SKM-1 treated with dmso at 0.1 percent for 144 hours (cell line): ENCODE data around the gene RSPO3.

ENCODE experiments used
- DNase-seq: peaks from one replicate; lab custom pipeline; 2025; ENCODE audit not compliant: unreplicated experiment; lab: John Stamatoyannopoulos, UW

Gene RSPO3

GRCh38 chr6:127154509-127154908 is 36.0 kb downstream of the RSPO3 start:
- no peak for DNase-seq

- no peak for DNase-seq
Measured at GRCh38 chr6:127160484-127160883, 42.0 kb downstream of the RSPO3 start.

- DNase-seq = no peak
Measured at GRCh38 chr6:127162836-127163235, 44.4 kb downstream of the RSPO3 start.

GRCh38 chr6:127164036-127164435 is 45.6 kb downstream of the RSPO3 start:
- DNase-seq = no peak

- DNase-seq = no peak
Measured at GRCh38 chr6:127164565-127164964, 46.1 kb downstream of the RSPO3 start.

GRCh38 chr6:127173156-127173940 is 54.9 kb downstream of the RSPO3 start:
- DNase-seq = no peak

- DNase-seq = no peak
Measured at GRCh38 chr6:127176146-127176545, 57.7 kb downstream of the RSPO3 start.

GRCh38 chr6:127177030-127177922 is 58.8 kb downstream of the RSPO3 start:
- no peak for DNase-seq

- DNase-seq = no peak
Measured at GRCh38 chr6:127177923-127178231, 59.4 kb downstream of the RSPO3 start.

GRCh38 chr6:127178746-127179145 is 60.3 kb downstream of the RSPO3 start:
- no peak for DNase-seq

GRCh38 chr6:127180426-127180825 is 62.0 kb downstream of the RSPO3 start:
- DNase-seq = no peak

GRCh38 chr6:127182501-127182900 is 64.0 kb downstream of the RSPO3 start:
- peak; percentile 33 for DNase-seq

GRCh38 chr6:127185437-127185995 is 67.0 kb downstream of the RSPO3 start:
- DNase-seq = no peak

GRCh38 chr6:127186889-127187288 is 68.4 kb downstream of the RSPO3 start:
- DNase-seq = peak; percentile 44

GRCh38 chr6:127188744-127189143 is 70.3 kb downstream of the RSPO3 start:
- peak; percentile 37 for DNase-seq

- DNase-seq = peak; percentile 34
Measured at GRCh38 chr6:127190552-127190951, 72.1 kb downstream of the RSPO3 start.

- DNase-seq = no peak
Measured at GRCh38 chr6:127191716-127192115, 73.2 kb downstream of the RSPO3 start.

- peak; percentile 78 for DNase-seq
Measured at GRCh38 chr6:127192911-127193541, 74.6 kb downstream of the RSPO3 start.

- DNase-seq = no peak
Measured at GRCh38 chr6:127195833-127196232, 77.4 kb downstream of the RSPO3 start.

- peak; percentile 89 for DNase-seq
Measured at GRCh38 chr6:127198549-127198948, 80.1 kb downstream of the RSPO3 start.

- DNase-seq = peak; percentile 35
Measured at GRCh38 chr6:127199470-127199869, 81.0 kb downstream of the RSPO3 start.
